Gastrocnemius medialis (tissue), 4 donors: Measurements from ENCODE around the gene CTSS. TPM values are rescaled to one million over a fixed set of nuclear protein-coding genes. Genes with fewer than 3 reads are reported as not detected.

Experiments
- ATAC-seq, 2 donors: fragments of 150-250 bp; one replicate each; pipeline ENCODE4 v1.9.1; 2016
- DNase-seq, 2 donors: peaks; one replicate each; pipeline ENCODE4 v3.0.0-alpha.2; 2019
- H3K27ac ChIP-seq, 4 donors: fragments of 200-600 bp; sonication (generic); 1 replicate in 1 of 4; 2 replicates in 3 of 4; pipeline ENCODE4 v1.5.1; 2016 to 2018; ENCODE audit warnings: mild to moderate bottlenecking in 2 of 4, moderate library complexity in 1 of 4
- H3K27me3 ChIP-seq, 3 donors: fragments of 200-600 bp; sonication (generic) in 2 of 3; 1 replicate in 1 of 3; 2 replicates in 2 of 3; pipeline versions ENCODE4 v1.5.1 to v1.6.0; 2016 to 2019; ENCODE audit warnings: mild to moderate bottlenecking in 1 of 3, moderate library complexity in 1 of 3
- H3K36me3 ChIP-seq, 2 donors: fragments of 200-600 bp; sonication (generic) in 1 of 2; one replicate each; pipeline ENCODE4 v1.5.1; 2017 to 2018
- H3K4me1 ChIP-seq, 2 donors: fragments of 200-600 bp; sonication (generic) in 1 of 2; one replicate each; pipeline ENCODE4 v1.5.1; 2016 to 2017; ENCODE audit warnings: mild to moderate bottlenecking in 2 of 2
- H3K4me3 ChIP-seq, 4 donors: fragments of 200-600 bp; sonication (generic) in 3 of 4; 1 replicate in 1 of 4; 2 replicates in 3 of 4; pipeline ENCODE4 v1.5.1; 2016 to 2019; ENCODE audit warnings: mild to moderate bottlenecking in 2 of 4
- H3K9me3 ChIP-seq, 3 donors: fragments of 200-600 bp; sonication (generic) in 2 of 3; 1 replicate in 1 of 3; 2 replicates in 2 of 3; pipeline ENCODE4 v1.5.1; 2016 to 2019
- CTCF ChIP-seq, 5 experiments: fragments of 450-650 bp in 3 of 5; fragments of 200-600 bp in 2 of 5; sonication (generic) in 2 of 5; IDR thresholded peaks in 4 of 5; conservative IDR thresholded peaks in 1 of 5; 1 replicate in 4 of 5; 2 replicates in 1 of 5; pipeline ENCODE4 v1.5.1; 2016 to 2019; ENCODE audit warnings: antibody characterized with exemption in 5 of 5, mild to moderate bottlenecking in 3 of 5, moderate library complexity in 3 of 5
- POLR2A ChIP-seq, 2 donors: fragments of 450-650 bp; IDR thresholded peaks; one replicate each; pipeline ENCODE4 v1.6.1; 2017; ENCODE audit warnings: antibody characterized with exemption in 2 of 2, mild to moderate bottlenecking in 2 of 2, moderate library complexity in 2 of 2
- in situ Hi-C, 4 donors: fragments of 200-750 bp; cut with MboI; loops; one replicate each; pipeline versions ENCODE4 v1.15.0 to v1.8.0; 2017; ENCODE audit warnings: low sequenced_read_pairs in 4 of 4
- intact Hi-C: fragments of 100-400 bp; cut with DNase I; formaldehyde crosslinking; loops from one replicate; pipeline ENCODE4 v1.15.1; 2023; ENCODE audit warnings: low total_unique reads
- total RNA-seq, 4 donors: library from RNA; depleted of rRNA; stranded (reverse); fragments of >200 nt; gene quantifications; one replicate each; pipeline versions ENCODE4 v1.1.0 to v1.2.3, GENCODE V29; 2016

Gene CTSS
- total RNA-seq, 4 donors from 2014 or later: 5.8 to 11.7 (median 10.6) TPM

- TF ChIP-seq CTCF (IDR thresholded peaks at IDR 0.05 in 4 of 5, conservative IDR thresholded peaks at IDR 0.05 in 1 of 5) (no peak), POLR2A (IDR thresholded peaks at IDR 0.05) (no peak)
- no peak for DNase-seq
- no peaks in the 10 kb centered on the region for H3K27me3 ChIP-seq
- H3K4me1 ChIP-seq: no peaks in the 10 kb centered on the region
- intact Hi-C loops: no loop called here
- no peaks in the 10 kb centered on the region for H3K9me3 ChIP-seq
- no peak overlapping the region for H3K27ac ChIP-seq
- ATAC-seq: no peak
- H3K36me3 ChIP-seq: peaks cover 0 to 21% of the 10 kb centered on the region in 2 donors
- no peak overlapping the region for H3K4me3 ChIP-seq
- in situ Hi-C loops: no loop called here
Measured at GRCh38 chr1:150793221-150793620, 27.6 kb upstream of the CTSS start.

- Histone ChIP-seq H3K36me3 (peaks cover 0 to 11% of the 10 kb centered on the region in 2 donors), H3K27ac (no peak overlapping the region), H3K9me3 (no peaks in the 10 kb centered on the region), H3K4me1 (no peaks in the 10 kb centered on the region), H3K27me3 (no peaks in the 10 kb centered on the region), H3K4me3 (no peak overlapping the region)
- TF ChIP-seq CTCF (IDR thresholded peaks at IDR 0.05 in 4 of 5, conservative IDR thresholded peaks at IDR 0.05 in 1 of 5): no peak
- no peak for TF ChIP-seq POLR2A (IDR thresholded peaks at IDR 0.05)
- intact Hi-C loops: no loop called here
- DNase-seq: no peak
- no peak for ATAC-seq
- in situ Hi-C loops: no loop called here
Measured at GRCh38 chr1:150791585-150791984, 26.0 kb upstream of the CTSS start.

- TF ChIP-seq POLR2A (IDR thresholded peaks at IDR 0.05) (no peak), CTCF (IDR thresholded peaks at IDR 0.05 in 4 of 5, conservative IDR thresholded peaks at IDR 0.05 in 1 of 5) (no peak)
- Histone ChIP-seq H3K36me3 (no peaks in the 10 kb centered on the region), H3K27me3 (no peaks in the 10 kb centered on the region), H3K9me3 (no peaks in the 10 kb centered on the region), H3K4me1 (no peaks in the 10 kb centered on the region), H3K27ac (no peak overlapping the region), H3K4me3 (no peak overlapping the region)
- in situ Hi-C loops: no loop called here
- ATAC-seq (no peak), DNase-seq (no peak)
- intact Hi-C loops: no loop called here
Measured at GRCh38 chr1:150789396-150789795, 23.8 kb upstream of the CTSS start.

- DNase-seq (no peak), ATAC-seq (no peak)
- Histone ChIP-seq H3K4me1 (no peaks in the 10 kb centered on the region), H3K36me3 (no peaks in the 10 kb centered on the region), H3K27ac (no peak overlapping the region), H3K9me3 (no peaks in the 10 kb centered on the region), H3K4me3 (no peak overlapping the region), H3K27me3 (no peaks in the 10 kb centered on the region)
- in situ Hi-C loops: no loop called here
- intact Hi-C loops: no loop called here
- TF ChIP-seq POLR2A (IDR thresholded peaks at IDR 0.05) (no peak), CTCF (IDR thresholded peaks at IDR 0.05 in 4 of 5, conservative IDR thresholded peaks at IDR 0.05 in 1 of 5) (no peak)
Measured at GRCh38 chr1:150788946-150789345, 23.4 kb upstream of the CTSS start.

GRCh38 chr1:150787455-150787854, 21.9 kb upstream of the CTSS start:
- intact Hi-C loops (no loop called here), in situ Hi-C loops (no loop called here)
- Histone ChIP-seq H3K4me3 (no peak overlapping the region), H3K27me3 (no peaks in the 10 kb centered on the region), H3K36me3 (no peaks in the 10 kb centered on the region), H3K27ac (no peak overlapping the region), H3K9me3 (no peaks in the 10 kb centered on the region), H3K4me1 (no peaks in the 10 kb centered on the region)
- TF ChIP-seq POLR2A (IDR thresholded peaks at IDR 0.05) (no peak), CTCF (IDR thresholded peaks at IDR 0.05 in 4 of 5, conservative IDR thresholded peaks at IDR 0.05 in 1 of 5) (no peak)
- ATAC-seq (no peak), DNase-seq (no peak)
